Kidney (tissue), 14 donors: ENCODE results near the gene NREP. TPM values are rescaled to one million over a fixed set of nuclear protein-coding genes. Genes with fewer than 3 reads are reported as not detected.

ENCODE experiments used
- DNase-seq, 5 donors: peaks; one replicate each; pipeline ENCODE4 v3.0.0-alpha.2; 2013 to 2020
- FAIRE-seq: peaks from 2 replicates; lab custom pipeline; 2012; peaks lifted over from hg19 to GRCh38; lab: Jason Lieb, UNC
- H3K27ac ChIP-seq, 2 donors: one replicate each; pipeline ENCODE4 v1.7.0; 2013; ENCODE audit warnings: low read depth in 2 of 2, low read length in 2 of 2, inconsistent platforms in 1 of 2
- H3K27me3 ChIP-seq: one replicate; pipeline ENCODE4 v1.7.1; 2013; ENCODE audit warnings: low read length, inconsistent platforms; ENCODE audit not compliant: control insufficient read depth, insufficient read depth
- H3K36me3 ChIP-seq, 3 donors: one replicate each; pipeline versions ENCODE4 v1.7.0 to v1.7.1; 2013; ENCODE audit warnings: low read length in 3 of 3, control low read depth in 1 of 3, inconsistent platforms in 1 of 3; ENCODE audit not compliant: insufficient read depth in 3 of 3, control insufficient read depth in 2 of 3
- H3K4me1 ChIP-seq, 3 donors: one replicate each; pipeline versions ENCODE4 v1.7.0 to v1.7.1; 2013; ENCODE audit warnings: low read length in 3 of 3, inconsistent platforms in 1 of 3, low read depth in 1 of 3; ENCODE audit not compliant: control insufficient read depth in 2 of 3, insufficient read depth in 2 of 3
- H3K4me3 ChIP-seq, 3 donors: one replicate each; pipeline versions ENCODE4 v1.7.0 to v1.8.1; 2013; ENCODE audit warnings: low read length in 3 of 3, control low read depth in 1 of 3, inconsistent platforms in 1 of 3
- H3K9ac ChIP-seq, 3 donors: one replicate each; pipeline versions ENCODE4 v1.7.0 to v1.7.1; 2013; ENCODE audit warnings: low read length in 3 of 3, control low read depth in 1 of 3, inconsistent platforms in 1 of 3
- H3K9me3 ChIP-seq, 3 donors: one replicate each; pipeline versions ENCODE4 v1.7.0 to v1.7.1; 2013; ENCODE audit warnings: low read length in 3 of 3, control low read depth in 1 of 3, inconsistent platforms in 1 of 3; ENCODE audit not compliant: control insufficient read depth in 2 of 3, insufficient read depth in 1 of 3
- intact Hi-C: fragments of 100-400 bp; cut with DNase I; formaldehyde crosslinking; loops from one replicate; pipeline ENCODE4 v1.11.1; 2022
- polyA plus RNA-seq: library from polyadenylated mRNA; stranded (reverse); fragments of 350-450 nt; fragmentation: Illumina TruSeq; extraction: RNeasy Lipid Tissue Mini Kit (QIAGEN cat#74804); gene quantifications from one replicate; pipeline ENCODE4 v1.2.3, GENCODE V29; 2014; ENCODE audit warnings: low read depth, low replicate concordance; ENCODE audit not compliant: insufficient read depth
- total RNA-seq: library from RNA; stranded (reverse); fragmentation: NEBNext Ultra II Directional; extraction: Animal tissue kit (Norgen Biotek cat#: 25700); gene quantifications from one replicate; pipeline ENCODE4 v1.2.1, GENCODE V29; 2021
- TF ChIP-seq, protein P1 (sequence below): IDR thresholded peaks from 3 replicates; pipeline ENCODE4 v1.5.1; 2012; ENCODE audit warnings: mild to moderate bottlenecking, moderate library complexity, borderline replicate concordance; ENCODE audit not compliant: insufficient read depth; ENCODE audit errors: extremely low read depth
- donor health status: control.
- donor health status: control.
- donor health status: control.
- donor health status: control.
- donor health status: control.
- donor health status: DM: yes; HTN: yes; CAD: no.
- donor health status: Normal renal cell carcinoma (clear cell type).

NREP gene
- total and polyA plus RNA-seq, 2 donors from 2014 or later, result 20.9 to 37.0 TPM

DNA sequence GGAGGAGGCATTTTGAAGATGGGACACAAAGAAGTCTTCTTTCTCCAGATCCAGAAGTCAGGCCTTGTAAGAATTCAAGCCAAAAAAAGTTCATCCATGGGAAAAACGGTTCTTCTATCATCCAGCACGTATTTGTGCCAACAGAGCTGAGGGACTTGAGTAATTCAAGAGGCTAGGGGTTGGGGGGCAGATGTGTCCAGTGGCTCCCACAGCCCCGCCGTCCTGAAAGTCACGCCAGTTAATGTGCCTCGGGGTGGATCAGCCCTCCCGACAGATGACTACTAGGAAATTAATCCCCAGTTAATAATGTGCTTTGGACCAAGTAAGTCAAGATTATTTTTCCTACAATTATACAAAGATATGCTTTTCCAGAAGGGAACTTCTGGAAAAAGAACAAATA is 23.4 kb downstream of the NREP start:
- FAIRE-seq (no peak), DNase-seq (no peak)
- no peak overlapping the region for H3K9ac ChIP-seq
- peaks cover 4 to 25% (median 7%) of the 10 kb centered on the region in 3 donors for H3K4me1 ChIP-seq
- no peaks in the 10 kb centered on the region for H3K9me3 ChIP-seq
- no peaks in the 10 kb centered on the region for H3K27me3 ChIP-seq
- H3K4me3 ChIP-seq, result no peak overlapping the region
- peaks cover 2 to 10% (median 4%) of the 10 kb centered on the region in 3 donors for H3K36me3 ChIP-seq
- H3K27ac ChIP-seq, result no peak overlapping the region
- intact Hi-C loops, result no loop called here
- TF ChIP-seq, protein P1, sequence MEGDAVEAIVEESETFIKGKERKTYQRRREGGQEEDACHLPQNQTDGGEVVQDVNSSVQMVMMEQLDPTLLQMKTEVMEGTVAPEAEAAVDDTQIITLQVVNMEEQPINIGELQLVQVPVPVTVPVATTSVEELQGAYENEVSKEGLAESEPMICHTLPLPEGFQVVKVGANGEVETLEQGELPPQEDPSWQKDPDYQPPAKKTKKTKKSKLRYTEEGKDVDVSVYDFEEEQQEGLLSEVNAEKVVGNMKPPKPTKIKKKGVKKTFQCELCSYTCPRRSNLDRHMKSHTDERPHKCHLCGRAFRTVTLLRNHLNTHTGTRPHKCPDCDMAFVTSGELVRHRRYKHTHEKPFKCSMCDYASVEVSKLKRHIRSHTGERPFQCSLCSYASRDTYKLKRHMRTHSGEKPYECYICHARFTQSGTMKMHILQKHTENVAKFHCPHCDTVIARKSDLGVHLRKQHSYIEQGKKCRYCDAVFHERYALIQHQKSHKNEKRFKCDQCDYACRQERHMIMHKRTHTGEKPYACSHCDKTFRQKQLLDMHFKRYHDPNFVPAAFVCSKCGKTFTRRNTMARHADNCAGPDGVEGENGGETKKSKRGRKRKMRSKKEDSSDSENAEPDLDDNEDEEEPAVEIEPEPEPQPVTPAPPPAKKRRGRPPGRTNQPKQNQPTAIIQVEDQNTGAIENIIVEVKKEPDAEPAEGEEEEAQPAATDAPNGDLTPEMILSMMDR, result no peak

DNA sequence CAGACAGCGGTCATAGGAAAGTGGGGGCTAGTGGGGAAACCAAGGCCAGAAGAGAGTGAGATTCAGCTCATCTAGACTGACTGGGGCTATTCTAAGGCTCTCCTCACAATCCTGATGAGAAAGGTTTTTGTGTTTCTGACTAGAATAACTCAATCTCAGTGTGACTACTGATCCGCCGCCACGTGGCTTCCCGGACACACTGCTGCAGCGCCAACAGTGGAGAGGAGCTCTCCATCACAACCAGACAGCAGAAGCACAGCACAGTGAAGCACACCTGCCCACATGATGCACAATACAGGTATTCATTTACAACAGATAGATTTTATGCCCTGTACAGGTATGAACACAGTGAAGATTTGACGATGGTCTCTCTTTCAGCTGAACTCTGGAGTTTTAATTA is 25.4 kb downstream of the NREP start:
- H3K9ac ChIP-seq, result no peak overlapping the region
- peak in 1 of 5 donors; percentile 43 for DNase-seq
- H3K36me3 ChIP-seq, result peaks cover 3 to 14% (median 10%) of the 10 kb centered on the region in 3 donors
- TF ChIP-seq, protein P1, result no peak
- H3K4me1 ChIP-seq, result peaks cover 3 to 22% (median 3%) of the 10 kb centered on the region in 3 donors
- no peak for FAIRE-seq
- no peaks in the 10 kb centered on the region for H3K9me3 ChIP-seq
- no peak overlapping the region for H3K27ac ChIP-seq
- intact Hi-C loops, result no loop called here
- H3K27me3 ChIP-seq, result no peaks in the 10 kb centered on the region
- H3K4me3 ChIP-seq, result no peak overlapping the region

DNA sequence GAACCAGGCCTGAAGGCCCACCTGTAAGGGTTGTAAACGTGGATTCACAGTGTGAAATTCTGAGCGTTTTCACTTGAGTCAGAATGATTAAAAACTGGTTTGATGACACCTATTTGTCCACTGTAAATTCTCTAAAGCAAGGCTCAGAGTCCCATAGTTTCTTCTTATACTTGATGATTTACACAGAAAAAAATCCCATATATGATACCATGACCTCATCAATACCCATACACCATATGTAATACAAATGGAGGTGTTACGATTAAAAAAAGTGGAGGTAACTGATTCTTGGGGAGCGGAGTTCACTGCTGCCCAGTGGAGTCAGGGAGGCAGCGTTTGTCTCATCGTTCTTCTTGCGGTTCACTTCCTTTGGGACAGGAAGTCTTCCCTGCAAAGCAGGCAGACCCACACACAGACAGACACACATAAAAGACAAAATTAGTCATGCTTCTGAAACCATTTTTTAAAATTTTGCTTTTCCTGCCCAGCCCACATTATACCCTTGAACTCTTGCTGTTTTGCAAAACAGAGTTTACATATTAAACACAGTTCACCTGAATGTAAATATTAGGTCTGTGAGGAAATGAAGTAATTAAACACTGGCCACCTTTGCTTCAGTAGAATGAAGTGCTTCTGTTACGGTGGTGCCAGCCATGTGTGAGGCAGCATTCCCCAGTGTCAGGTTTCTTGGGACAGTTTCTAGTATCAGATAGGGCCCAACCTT is 26.2 kb downstream of the NREP start:
- Histone ChIP-seq H3K9ac (no peak overlapping the region), H3K27me3 (no peaks in the 10 kb centered on the region), H3K36me3 (peaks cover 3 to 14% (median 10%) of the 10 kb centered on the region in 3 donors), H3K9me3 (no peaks in the 10 kb centered on the region), H3K4me1 (peaks cover 3 to 22% (median 3%) of the 10 kb centered on the region in 3 donors), H3K4me3 (no peak overlapping the region), H3K27ac (no peak overlapping the region)
- intact Hi-C loops, result no loop called here
- TF ChIP-seq, protein P1, result no peak
- FAIRE-seq (no peak), DNase-seq (peak in 3 of 5 donors; percentile 55 to 74 (median 73))
